HepG2 (cell line): ENCODE data around the gene EPB41L1. TPM values are rescaled to one million over a fixed set of nuclear protein-coding genes. Genes with fewer than 3 reads are reported as not detected.

ENCODE experiments used
- FOXA1 ChIP-seq, 2 experiments: fragments of 450-650 bp in 1 of 2; sonication (generic) in 1 of 2; formaldehyde crosslinking in 1 of 2; IDR thresholded peaks; 2 replicates each; pipeline versions ENCODE4 v1.4.0 to v1.6.1; 2016 to 2020; ENCODE audit warnings: missing genetic modification reagents in 1 of 2
- PPARG ChIP-seq: conservative IDR thresholded peaks from 2 replicates; pipeline ENCODE4 v1.6.1; 2016; ENCODE audit warnings: missing biosample characterization, missing genetic modification reagents
- REPIN1 ChIP-seq: sonication (generic); formaldehyde crosslinking; IDR thresholded peaks from 2 replicates; pipeline ENCODE4 v1.8.0; 2022; ENCODE audit warnings: missing genetic modification reagents, low read depth, mild to moderate bottlenecking, borderline replicate concordance
- ZBTB2 ChIP-seq: sonication (generic); formaldehyde crosslinking; IDR thresholded peaks from 2 replicates; pipeline ENCODE4 v1.8.0; 2022; ENCODE audit warnings: low read depth, missing genetic modification reagents
- ZNF225 ChIP-seq: sonication (generic); formaldehyde crosslinking; IDR thresholded peaks from 2 replicates; pipeline ENCODE4 v1.4.0; 2020; ENCODE audit warnings: mild to moderate bottlenecking, missing genetic modification reagents
- ZNF407 ChIP-seq: sonication (generic); formaldehyde crosslinking; IDR thresholded peaks from one replicate; pipeline ENCODE4 v1.5.1; 2020; ENCODE audit warnings: mild to moderate bottlenecking, missing genetic modification reagents; ENCODE audit errors: not compliant biosample characterization
- ZNF549 ChIP-seq: sonication (generic); formaldehyde crosslinking; IDR thresholded peaks from 2 replicates; pipeline ENCODE4 v1.5.0; 2020; ENCODE audit warnings: missing genetic modification reagents
- ZSCAN22 ChIP-seq: sonication (generic); formaldehyde crosslinking; IDR thresholded peaks from 2 replicates; pipeline ENCODE4 v1.4.0; 2020; ENCODE audit warnings: mild to moderate bottlenecking, missing genetic modification reagents
- polyA plus RNA-seq, 8 experiments: library from polyadenylated mRNA; depleted of rRNA in 3 of 8; stranded (reverse) in 7 of 8; unstranded in 1 of 8; fragments of >200 nt; fragmentation: Illumina TruSeq in 4 of 8; extraction: Trizol in 4 of 8; gene quantifications; 2 replicates each; pipeline versions ENCODE4 v1.2.1 to v1.2.3, GENCODE V29; 2011 to 2016; ENCODE audit warnings: low read depth in 4 of 8, missing spikeins in 1 of 8, mixed read lengths in 1 of 8; ENCODE audit not compliant: insufficient read depth in 1 of 8
- total RNA-seq, 5 experiments: library from RNA; depleted of rRNA; stranded (reverse); fragments of >200 nt; fragmentation: Illumina TruSeq; extraction: Trizol; gene quantifications; 2 replicates each; pipeline ENCODE4 v1.2.3, GENCODE V29; 2016; ENCODE audit warnings: low read depth in 1 of 5
- TF ChIP-seq, protein P1 (sequence below): IDR thresholded peaks from 2 replicates; pipeline ENCODE4 v1.6.1; 2016; ENCODE audit warnings: missing compliant biosample characterization, missing genetic modification reagents, borderline replicate concordance
- TF ChIP-seq, protein P2 (sequence below): sonication (generic); formaldehyde crosslinking; IDR thresholded peaks from 2 replicates; pipeline ENCODE4 v1.5.1; 2020; ENCODE audit warnings: missing genetic modification reagents, mild to moderate bottlenecking, borderline replicate concordance

Gene EPB41L1
- total and polyA plus RNA-seq, 2 of the 13 experiments (the other 11 are each of a cell fraction or from before 2014, with no cell fraction given): 16.7 to 39.0 TPM

- TF ChIP-seq ZNF407 (CRISPR knock-in tag) (no peak), ZNF225 (CRISPR knock-in tag) (peak; percentile 75; the same call in 1 of the 2 replicates), REPIN1 (CRISPR knock-in tag) (no peak), ZBTB2 (CRISPR knock-in tag) (no peak), FOXA1 (IDR thresholded peaks at IDR 0.05) (no peak), FOXA1 (CRISPR knock-in tag; IDR thresholded peaks at IDR 0.05) (0 out of 2 replicates have a peak, but pooled peaks have one; percentile 8), ZNF549 (no peak), PPARG (CRISPR knock-in tag) (no peak), ZSCAN22 (CRISPR knock-in tag) (no peak)
- TF ChIP-seq, protein P1, sequence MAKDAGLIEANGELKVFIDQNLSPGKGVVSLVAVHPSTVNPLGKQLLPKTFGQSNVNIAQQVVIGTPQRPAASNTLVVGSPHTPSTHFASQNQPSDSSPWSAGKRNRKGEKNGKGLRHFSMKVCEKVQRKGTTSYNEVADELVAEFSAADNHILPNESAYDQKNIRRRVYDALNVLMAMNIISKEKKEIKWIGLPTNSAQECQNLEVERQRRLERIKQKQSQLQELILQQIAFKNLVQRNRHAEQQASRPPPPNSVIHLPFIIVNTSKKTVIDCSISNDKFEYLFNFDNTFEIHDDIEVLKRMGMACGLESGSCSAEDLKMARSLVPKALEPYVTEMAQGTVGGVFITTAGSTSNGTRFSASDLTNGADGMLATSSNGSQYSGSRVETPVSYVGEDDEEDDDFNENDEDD (CRISPR knock-in tag): no peak
- TF ChIP-seq, protein P2, sequence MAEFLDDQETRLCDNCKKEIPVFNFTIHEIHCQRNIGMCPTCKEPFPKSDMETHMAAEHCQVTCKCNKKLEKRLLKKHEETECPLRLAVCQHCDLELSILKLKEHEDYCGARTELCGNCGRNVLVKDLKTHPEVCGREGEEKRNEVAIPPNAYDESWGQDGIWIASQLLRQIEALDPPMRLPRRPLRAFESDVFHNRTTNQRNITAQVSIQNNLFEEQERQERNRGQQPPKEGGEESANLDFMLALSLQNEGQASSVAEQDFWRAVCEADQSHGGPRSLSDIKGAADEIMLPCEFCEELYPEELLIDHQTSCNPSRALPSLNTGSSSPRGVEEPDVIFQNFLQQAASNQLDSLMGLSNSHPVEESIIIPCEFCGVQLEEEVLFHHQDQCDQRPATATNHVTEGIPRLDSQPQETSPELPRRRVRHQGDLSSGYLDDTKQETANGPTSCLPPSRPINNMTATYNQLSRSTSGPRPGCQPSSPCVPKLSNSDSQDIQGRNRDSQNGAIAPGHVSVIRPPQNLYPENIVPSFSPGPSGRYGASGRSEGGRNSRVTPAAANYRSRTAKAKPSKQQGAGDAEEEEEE (CRISPR knock-in tag): no peak
Measured at GRCh38 chr20:36184816-36185776, 30.6 kb downstream of the EPB41L1 start (continued).
